SK-N-SH (cell line): ENCODE measurements around the gene PABPN1L.

Source experiments
- CTCF ChIP-seq: fragments of 200-600 bp; sonication (generic); IDR thresholded peaks from 2 replicates; pipeline ENCODE4 v1.6.1; 2017; ENCODE audit warnings: antibody characterized with exemption, mild to moderate bottlenecking, moderate library complexity
- FOXM1 ChIP-seq: IDR thresholded peaks from 2 replicates; pipeline ENCODE4 v1.4.0; 2012; ENCODE audit warnings: low read depth, mild to moderate bottlenecking
- GABPA ChIP-seq: IDR thresholded peaks from 2 replicates; pipeline ENCODE4 v1.4.0; 2012; ENCODE audit warnings: low read depth, mild to moderate bottlenecking
- GATA2 ChIP-seq: sonication (generic); formaldehyde crosslinking; IDR thresholded peaks from 2 replicates; pipeline ENCODE4 v1.5.0; 2020; ENCODE audit warnings: mild to moderate bottlenecking, missing genetic modification reagents
- MXI1 ChIP-seq: IDR thresholded peaks from 2 replicates; pipeline ENCODE4 v1.6.1; 2012; ENCODE audit warnings: mild to moderate bottlenecking, low read depth, low read length, improper control_type of control experiment
- POLR2AphosphoS5 ChIP-seq: IDR thresholded peaks from 2 replicates; pipeline ENCODE4 v1.6.1; 2012; ENCODE audit warnings: low read depth, low read length
- REST ChIP-seq: IDR thresholded peaks from 2 replicates; pipeline ENCODE4 v1.6.1; 2012; ENCODE audit warnings: mild to moderate bottlenecking, low read depth, low read length, moderate library complexity
- SMC3 ChIP-seq: IDR thresholded peaks from 2 replicates; pipeline ENCODE4 v1.6.1; 2012; ENCODE audit warnings: low read depth, low read length, improper control_type of control experiment
- TAF1 ChIP-seq: IDR thresholded peaks from 2 replicates; pipeline ENCODE4 v1.6.1; 2012; ENCODE audit warnings: low read depth, mild to moderate bottlenecking, low read length, moderate library complexity, borderline replicate concordance
- TEAD4 ChIP-seq: IDR thresholded peaks from 2 replicates; pipeline ENCODE4 v1.4.0; 2012; ENCODE audit warnings: mild to moderate bottlenecking, borderline replicate concordance; ENCODE audit not compliant: insufficient read depth
- YY1 ChIP-seq: IDR thresholded peaks from 2 replicates; pipeline ENCODE4 v1.4.0; 2012; ENCODE audit warnings: low read depth, mild to moderate bottlenecking
- TF ChIP-seq, protein P1 (sequence below): IDR thresholded peaks from 2 replicates; pipeline ENCODE4; 2012
- TF ChIP-seq, protein P2 (sequence below): IDR thresholded peaks from 2 replicates; pipeline ENCODE4 v1.4.0; 2012; ENCODE audit warnings: low read depth
- TF ChIP-seq, protein P3 (sequence below): fragments of 150-350 bp; IDR thresholded peaks from 2 replicates; pipeline ENCODE4 v1.6.1; 2017; ENCODE audit warnings: antibody characterized with exemption, low read length, low read depth, borderline replicate concordance

DNA sequence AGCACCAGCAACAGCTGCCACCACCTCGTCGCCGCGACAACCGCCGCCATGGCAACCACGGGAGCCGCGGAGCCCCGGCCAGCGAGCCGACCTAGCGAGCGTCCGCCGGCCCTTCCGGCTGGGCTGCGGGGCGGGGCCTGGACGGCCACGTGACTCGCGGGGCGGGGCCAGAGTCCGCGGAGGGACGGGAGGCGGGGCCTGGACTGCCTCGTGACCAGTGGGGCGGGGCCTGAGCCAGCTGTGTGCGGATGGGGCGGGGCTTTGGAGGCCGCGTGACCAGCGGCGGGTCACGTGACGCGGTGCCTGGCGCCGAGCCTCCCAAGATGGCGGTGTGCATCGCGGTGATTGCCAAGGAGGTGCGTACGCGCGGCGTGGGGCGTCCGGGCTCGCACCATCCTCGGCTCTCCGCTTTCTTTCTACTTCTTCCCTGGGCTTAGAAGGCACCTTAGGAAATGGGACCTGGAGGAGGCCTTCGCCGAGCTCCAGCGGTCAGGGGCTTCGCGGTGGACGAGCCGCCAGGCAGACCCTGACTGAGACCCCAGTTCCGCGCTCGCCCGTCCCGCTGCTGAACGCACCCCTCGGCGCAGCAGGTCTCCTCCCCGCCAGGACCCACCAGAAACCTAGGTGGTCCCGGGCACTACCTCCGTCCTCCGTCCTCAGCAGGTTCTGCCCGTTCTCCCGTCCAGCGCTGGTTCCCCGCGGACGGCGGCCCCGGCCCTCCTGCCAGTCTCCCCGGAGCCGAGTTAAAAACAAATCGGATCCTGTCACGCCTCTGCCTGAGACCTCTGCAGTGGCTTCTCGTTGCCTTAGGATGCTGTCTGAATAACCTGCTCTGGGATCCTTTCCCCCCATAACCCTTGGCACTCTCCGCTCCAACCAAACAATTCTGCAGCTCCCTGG is 9.4 kb downstream of the PABPN1L start, which contains the start of the genes GALNS and TRAPPC2L:
- TF ChIP-seq REST = peak; percentile 56; the same call in 1 of the 2 replicates
- TF ChIP-seq MXI1 = peak; percentile 80
- TF ChIP-seq GATA2 (CRISPR knock-in tag) = no peak
- peak; percentile 90 for TF ChIP-seq POLR2AphosphoS5
- TF ChIP-seq TEAD4 = no peak
- TF ChIP-seq CTCF = no peak
- 0 out of 2 replicates have a peak, but pooled peaks have one; percentile 9 for TF ChIP-seq GABPA
- TF ChIP-seq, protein P1, sequence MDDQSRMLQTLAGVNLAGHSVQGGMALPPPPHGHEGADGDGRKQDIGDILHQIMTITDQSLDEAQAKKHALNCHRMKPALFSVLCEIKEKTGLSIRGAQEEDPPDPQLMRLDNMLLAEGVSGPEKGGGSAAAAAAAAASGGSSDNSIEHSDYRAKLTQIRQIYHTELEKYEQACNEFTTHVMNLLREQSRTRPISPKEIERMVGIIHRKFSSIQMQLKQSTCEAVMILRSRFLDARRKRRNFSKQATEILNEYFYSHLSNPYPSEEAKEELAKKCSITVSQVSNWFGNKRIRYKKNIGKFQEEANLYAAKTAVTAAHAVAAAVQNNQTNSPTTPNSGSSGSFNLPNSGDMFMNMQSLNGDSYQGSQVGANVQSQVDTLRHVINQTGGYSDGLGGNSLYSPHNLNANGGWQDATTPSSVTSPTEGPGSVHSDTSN = no peak
- TF ChIP-seq FOXM1 = no peak
- TF ChIP-seq, protein P2, sequence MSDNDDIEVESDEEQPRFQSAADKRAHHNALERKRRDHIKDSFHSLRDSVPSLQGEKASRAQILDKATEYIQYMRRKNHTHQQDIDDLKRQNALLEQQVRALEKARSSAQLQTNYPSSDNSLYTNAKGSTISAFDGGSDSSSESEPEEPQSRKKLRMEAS = 0 out of 2 replicates have a peak, but pooled peaks have one; percentile 37
- TF ChIP-seq TAF1 = peak; percentile 88
- TF ChIP-seq YY1 = peak; percentile 93
- no peak for TF ChIP-seq SMC3
- TF ChIP-seq, protein P3, sequence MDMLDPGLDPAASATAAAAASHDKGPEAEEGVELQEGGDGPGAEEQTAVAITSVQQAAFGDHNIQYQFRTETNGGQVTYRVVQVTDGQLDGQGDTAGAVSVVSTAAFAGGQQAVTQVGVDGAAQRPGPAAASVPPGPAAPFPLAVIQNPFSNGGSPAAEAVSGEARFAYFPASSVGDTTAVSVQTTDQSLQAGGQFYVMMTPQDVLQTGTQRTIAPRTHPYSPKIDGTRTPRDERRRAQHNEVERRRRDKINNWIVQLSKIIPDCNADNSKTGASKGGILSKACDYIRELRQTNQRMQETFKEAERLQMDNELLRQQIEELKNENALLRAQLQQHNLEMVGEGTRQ = peak; percentile 98
